H1 (cell line): Measurements from ENCODE around the gene ZAP70. TPM values are rescaled to one million over a fixed set of nuclear protein-coding genes. Genes with fewer than 3 reads are reported as not detected.

ENCODE experiments used
- CTCF ChIA-PET: fragments of 300-600 bp; sonication (Branson Sonifier 250); formaldehyde crosslinking; loops from one replicate; lab custom pipeline; 2021; ENCODE audit not compliant: partially characterized antibody; lab: Charles Lee
- POLR2A ChIA-PET: fragments of 300-600 bp; sonication (Branson Sonifier 250); formaldehyde crosslinking; loops from one replicate; lab custom pipeline; 2021; ENCODE audit warnings: inconsistent platforms; ENCODE audit not compliant: partially characterized antibody; lab: Charles Lee
- DNase-seq, 2 experiments: peaks; one replicate each; pipeline versions ENCODE4 v3.0.0 to v3.0.0-alpha.2; 2010 to 2022; ENCODE audit warnings: low spot score in 2 of 2, low read depth in 1 of 2, mixed read lengths in 1 of 2
- FAIRE-seq: peaks from 2 replicates; lab custom pipeline; 2011; peaks lifted over from hg19 to GRCh38; lab: Jason Lieb, UNC
- H2AFZ ChIP-seq: 2 replicates; pipeline ENCODE4 v1.8.1; 2012; ENCODE audit warnings: low read length, inconsistent platforms
- H2AK5ac ChIP-seq: 2 replicates; pipeline ENCODE4 v1.6.1; 2013; ENCODE audit warnings: low read depth, low read length
- H2BK120ac ChIP-seq: replicated peaks from 2 replicates; pipeline ENCODE3; 2013; ENCODE audit warnings: low read depth, low read length, inconsistent platforms
- H2BK12ac ChIP-seq: 2 replicates; pipeline ENCODE4 v1.6.1; 2013; ENCODE audit warnings: low read depth, low read length
- H2BK15ac ChIP-seq: 2 replicates; pipeline ENCODE4 v1.6.1; 2013; ENCODE audit warnings: low read length
- H2BK20ac ChIP-seq: 2 replicates; pipeline ENCODE4 v1.6.1; 2013; ENCODE audit warnings: low read length
- H2BK5ac ChIP-seq: 2 replicates; pipeline ENCODE4 v1.6.1; 2013; ENCODE audit warnings: low read depth, low read length
- H3K14ac ChIP-seq: 2 replicates; pipeline ENCODE4 v1.6.1; 2013; ENCODE audit warnings: inconsistent platforms; ENCODE audit not compliant: insufficient read length
- H3K18ac ChIP-seq: 2 replicates; pipeline ENCODE4 v1.6.1; 2013; ENCODE audit warnings: low read length; ENCODE audit errors: extremely low read depth
- H3K23ac ChIP-seq: 2 replicates; pipeline ENCODE4 v1.6.1; 2013; ENCODE audit warnings: inconsistent platforms; ENCODE audit not compliant: insufficient read length
- H3K23me2 ChIP-seq: 2 replicates; pipeline ENCODE4 v1.6.1; 2013; ENCODE audit warnings: low read depth, low read length
- H3K27ac ChIP-seq: 2 replicates; pipeline ENCODE4 v1.6.1; 2011; ENCODE audit warnings: low read depth, low read length, inconsistent platforms
- H3K27me3 ChIP-seq, 4 experiments: replicated peaks in 1 of 4; 1 replicate in 1 of 4; 2 replicates in 3 of 4; pipeline versions ENCODE4 v1.6.1 to v1.8.1; 2011 to 2013; ENCODE audit warnings: low read length in 3 of 4, mild to moderate bottlenecking in 3 of 4, inconsistent platforms in 2 of 4, mixed read lengths in 2 of 4, moderate library complexity in 1 of 4; ENCODE audit not compliant: control insufficient read depth in 3 of 4, insufficient read depth in 3 of 4; ENCODE audit errors: extremely low read depth in 1 of 4
- H3K36me3 ChIP-seq, 4 experiments: 2 replicates each; pipeline versions ENCODE4 v1.6.1 to v1.8.1; 2011 to 2013; ENCODE audit warnings: mild to moderate bottlenecking in 4 of 4, low read length in 3 of 4, moderate library complexity in 2 of 4, control low read depth in 1 of 4, inconsistent platforms in 1 of 4; ENCODE audit not compliant: insufficient read depth in 4 of 4, control insufficient read depth in 2 of 4
- H3K4ac ChIP-seq: replicated peaks from 2 replicates; pipeline ENCODE3; 2013; ENCODE audit warnings: low read length, low read depth, mixed read lengths, inconsistent platforms; ENCODE audit not compliant: insufficient read length
- H3K4me1 ChIP-seq, 4 experiments: replicated peaks in 1 of 4; 1 replicate in 1 of 4; 2 replicates in 3 of 4; pipeline versions ENCODE4 v1.6.1 to v1.8.1; 2011 to 2013; ENCODE audit warnings: low read length in 3 of 4, inconsistent platforms in 2 of 4, mixed read lengths in 1 of 4; ENCODE audit not compliant: insufficient read depth in 4 of 4, control insufficient read depth in 3 of 4
- H3K4me2 ChIP-seq, 2 experiments: 2 replicates each; pipeline versions ENCODE4 v1.6.1 to v1.8.1; 2011 to 2013; ENCODE audit warnings: low read depth in 2 of 2, low read length in 2 of 2, control low read depth in 1 of 2, inconsistent platforms in 1 of 2, mild to moderate bottlenecking in 1 of 2; ENCODE audit not compliant: insufficient read depth in 1 of 2
- H3K4me3 ChIP-seq, 4 experiments: fragments of 200-600, 300-600 bp in 1 of 4; sonication (generic), shearing (Covaris generic), sonication (Bioruptor Twin) in 1 of 4; 2 replicates each; pipeline versions ENCODE4 v1.5.1 to v1.8.1; 2011 to 2016; ENCODE audit warnings: low read length in 4 of 4, low read depth in 3 of 4, control low read depth in 2 of 4, inconsistent platforms in 2 of 4, mild to moderate bottlenecking in 2 of 4, mixed read lengths in 1 of 4, moderate library complexity in 1 of 4; ENCODE audit not compliant: insufficient read depth in 2 of 4; ENCODE audit errors: extremely low read depth in 1 of 4
- H3K56ac ChIP-seq: replicated peaks from 2 replicates; pipeline ENCODE3; 2013; ENCODE audit warnings: low read depth, mild to moderate bottlenecking, mixed read lengths, low read length, inconsistent platforms; ENCODE audit not compliant: insufficient read length
- H3K79me1 ChIP-seq: 2 replicates; pipeline ENCODE4 v1.6.1; 2013; ENCODE audit warnings: low read depth, low read length, control low read depth
- H3K79me2 ChIP-seq, 2 experiments: 2 replicates each; pipeline versions ENCODE4 v1.6.1 to v1.8.1; 2012 to 2013; ENCODE audit warnings: low read length in 2 of 2, mild to moderate bottlenecking in 2 of 2, inconsistent platforms in 1 of 2; ENCODE audit not compliant: insufficient read depth in 2 of 2, control insufficient read depth in 1 of 2
- H3K9ac ChIP-seq, 4 experiments: replicated peaks in 1 of 4; 1 replicate in 1 of 4; 2 replicates in 3 of 4; pipeline versions ENCODE4 v1.6.1 to v1.8.1; 2011 to 2013; ENCODE audit warnings: low read depth in 3 of 4, low read length in 3 of 4, control low read depth in 2 of 4, mild to moderate bottlenecking in 2 of 4, moderate library complexity in 2 of 4, inconsistent platforms in 1 of 4; ENCODE audit errors: extremely low read depth in 1 of 4
- H3K9me3 ChIP-seq, 2 experiments: 2 replicates each; pipeline versions ENCODE4 v1.6.1 to v1.8.1; 2012 to 2013; ENCODE audit warnings: mild to moderate bottlenecking in 2 of 2, moderate library complexity in 2 of 2, control low read depth in 1 of 2, inconsistent platforms in 1 of 2, low read depth in 1 of 2, low read length in 1 of 2, mixed read lengths in 1 of 2; ENCODE audit not compliant: insufficient read depth in 2 of 2
- H4K20me1 ChIP-seq, 2 experiments: replicated peaks in 1 of 2; 2 replicates each; pipeline versions ENCODE3 to v1.8.1; 2011 to 2013; ENCODE audit warnings: inconsistent platforms in 2 of 2, low read length in 2 of 2, mild to moderate bottlenecking in 1 of 2; ENCODE audit not compliant: insufficient read depth in 2 of 2, control insufficient read depth in 1 of 2
- H4K5ac ChIP-seq: 2 replicates; pipeline ENCODE4 v1.6.1; 2013; ENCODE audit warnings: low read length, low read depth, mixed read lengths, inconsistent platforms; ENCODE audit not compliant: insufficient read length
- H4K8ac ChIP-seq: 2 replicates; pipeline ENCODE4 v1.8.0; 2013; ENCODE audit warnings: mild to moderate bottlenecking, moderate library complexity, low read length, inconsistent platforms; ENCODE audit not compliant: insufficient read depth; ENCODE audit errors: extremely low read depth
- H4K91ac ChIP-seq: replicated peaks from 2 replicates; pipeline ENCODE3; 2013; ENCODE audit warnings: low read length, mixed read lengths, inconsistent platforms; ENCODE audit not compliant: insufficient read length
- WGBS, 2 experiments: shearing (Covaris generic) in 1 of 2; methylation state at CpG; one replicate each; pipeline versions ENCODE4 v1.1.6 to v1.1.7; 2013 to 2015; ENCODE audit warnings: low lambda C conversion rate in 2 of 2, mixed read lengths in 2 of 2, inconsistent platforms in 1 of 2, low coverage in 1 of 2, missing lambda C conversion rate in 1 of 2; ENCODE audit not compliant: insufficient replicate concordance in 2 of 2, insufficient coverage in 1 of 2, insufficient read length in 1 of 2; ENCODE audit errors: extremely low coverage in 1 of 2, missing lambda C conversion rate in 1 of 2; 5-methylcytosine and 5-hydroxymethylcytosine counted together
- polyA plus RNA-seq, 7 experiments: library from polyadenylated mRNA; depleted of rRNA in 3 of 7; stranded (reverse) in 5 of 7; unstranded in 2 of 7; fragments of >200 nt in 5 of 7; fragments of 200-250 nt in 2 of 7; gene quantifications; 1 replicate in 5 of 7; 2 replicates in 1 of 7; 4 replicates in 1 of 7; pipeline versions ENCODE4 v1.2.1 to v1.2.3, GENCODE V29; 2011 to 2013; ENCODE audit warnings: missing spikeins in 2 of 7, mixed read lengths in 2 of 7
- total RNA-seq: library from RNA; stranded (reverse); fragmentation: NEBNext Ultra II Directional; extraction: Animal tissue kit (Norgen Biotek cat#: 25700); gene quantifications from 2 replicates; pipeline ENCODE4 v1.2.1, GENCODE V29; 2021

ZAP70 gene
- total and polyA plus RNA-seq, 2 of the 8 experiments (the other 6 are each of a cell fraction or from before 2014, with no cell fraction given): 0.15 TPM; not detected in 1

- Histone ChIP-seq H3K9me3 (no peaks in the 10 kb centered on the region), H3K14ac (no peak overlapping the region), H4K8ac (no peak overlapping the region), H4K20me1 (peaks cover 0 to 2% of the 10 kb centered on the region in 2 experiments), H3K4ac (no peak overlapping the region), H2AFZ (no peak overlapping the region), H3K18ac (no peak overlapping the region; the same call in 1 of the 2 replicates), H2BK5ac (no peak overlapping the region), H3K79me2 (no peaks in the 10 kb centered on the region), H3K27me3 (no peaks in the 10 kb centered on the region), H2BK20ac (no peak overlapping the region), H2BK12ac (no peak overlapping the region), H4K5ac (no peak overlapping the region), H2AK5ac (no peak overlapping the region), H3K27ac (no peak overlapping the region), H3K79me1 (no peaks in the 10 kb centered on the region), H3K4me3 (no peak overlapping the region), H3K56ac (no peak overlapping the region), H3K36me3 (no peaks in the 10 kb centered on the region), H3K23me2 (no peaks in the 10 kb centered on the region), H3K9ac (no peak overlapping the region), H4K91ac (no peak overlapping the region), H3K4me1 (no peaks in the 10 kb centered on the region), H2BK15ac (no peak overlapping the region), H3K4me2 (no peak overlapping the region), H2BK120ac (no peak overlapping the region), H3K23ac (no peak overlapping the region)
- FAIRE-seq (no peak), DNase-seq (no peak)
- ChIA-PET CTCF (interaction anchor here (0.9 to 3.7 kb wide), 5 partner anchors 13 to 41 kb away, joined by 3 to 17 read pairs (median 4); no protein-coding TSS in a partner anchor), POLR2A (interaction anchor here (1.3 kb wide), 1 partner anchor 10 kb away, joined by 3 read pairs; no protein-coding TSS in a partner anchor)
- 85% methylated on average over 4 of the region's 4 CpGs; no CpG with 5 or more reads in 1 of the 2 experiments for WGBS, 2 experiments
Observed at GRCh38 chr2:97736185-97736584, 22.8 kb downstream of the ZAP70 start.
